Neural cell (in vitro differentiated cells): Measurements from ENCODE around the gene GPSM1.

Experiments used
- CTCF ChIP-seq: fragments of 450-650 bp; IDR thresholded peaks from 2 replicates; pipeline ENCODE4 v1.5.1; 2014; ENCODE audit warnings: antibody characterized with exemption, mild to moderate bottlenecking, moderate library complexity; ENCODE audit not compliant: poor library complexity, severe bottlenecking
- EZH2 ChIP-seq: fragments of 200-600, 300-800 bp; shearing (Covaris generic), sonication (generic); IDR thresholded peaks from 2 replicates; pipeline ENCODE4 v1.6.1; 2014; ENCODE audit warnings: antibody characterized with exemption, low read length, borderline replicate concordance, mild to moderate bottlenecking; ENCODE audit not compliant: insufficient read depth, poor library complexity, severe bottlenecking
- POLR2AphosphoS5 ChIP-seq: IDR thresholded peaks from 2 replicates; pipeline ENCODE4 v1.6.1; 2012
- REST ChIP-seq: IDR thresholded peaks from 2 replicates; pipeline ENCODE4 v1.6.1; 2012; ENCODE audit warnings: borderline replicate concordance
- TAF1 ChIP-seq: IDR thresholded peaks from 2 replicates; pipeline ENCODE4 v1.6.1; 2012; ENCODE audit warnings: low read depth

GRCh38 chr9:136307215-136307750, 20.1 kb upstream of the GPSM1 start:
- TF ChIP-seq CTCF = no peak
- no peak for TF ChIP-seq TAF1
- no peak for TF ChIP-seq POLR2AphosphoS5
- no peak for TF ChIP-seq EZH2
- no peak for TF ChIP-seq REST
